Endothelial cell of umbilical vein (primary cell): ENCODE data around the gene PRSS48. TPM values are rescaled to one million over a fixed set of nuclear protein-coding genes. Genes with fewer than 3 reads are reported as not detected.
"Not testable (repeated sequence)": the region's sequence is repeated elsewhere in the genome, so short reads cannot be mapped to it uniquely, and the experiment has no call there.

Experiments
- BruUV-seq: library from RNA; stranded (reverse); fragments of 400-500 nt; replicated peaks from 2 replicates; lab custom pipeline; 2021; lab: Mats Ljungman, UMichigan
- CTCF ChIA-PET: fragments of 300-600, 350-600 bp; sonication (Branson Sonifier 250); formaldehyde crosslinking; loops from one replicate; lab custom pipeline; 2021; ENCODE audit warnings: antibody characterized with exemption, inconsistent platforms; lab: Charles Lee
- POLR2A ChIA-PET: fragments of 300-600, 350-600 bp; sonication (Branson Sonifier 250); formaldehyde crosslinking; loops from one replicate; lab custom pipeline; 2021; ENCODE audit warnings: antibody characterized with exemption, inconsistent platforms; lab: Charles Lee
- DNase-seq: peaks from one replicate; pipeline ENCODE4 v3.0.0-alpha.2; 2011; ENCODE audit warnings: low read depth, low spot score
- FAIRE-seq: peaks from 2 replicates; lab custom pipeline; 2011; peaks lifted over from hg19 to GRCh38; lab: Jason Lieb, UNC
- H2AFZ ChIP-seq: 2 replicates; pipeline ENCODE4 v1.6.0; 2012; ENCODE audit warnings: low read depth, low read length, control low read depth, inconsistent platforms
- H3K27ac ChIP-seq: 2 replicates; pipeline ENCODE4 v1.5.1; 2011; ENCODE audit warnings: low read depth, mild to moderate bottlenecking, control low read depth, low read length, moderate library complexity; ENCODE audit not compliant: insufficient read depth
- H3K27me3 ChIP-seq, 2 experiments: 2 replicates each; pipeline versions ENCODE4 v1.6.0 to v1.6.1; 2011; ENCODE audit warnings: low read length in 2 of 2, mixed read lengths in 1 of 2; ENCODE audit not compliant: control insufficient read depth in 2 of 2, insufficient read depth in 2 of 2
- H3K36me3 ChIP-seq, 2 experiments: 2 replicates in 1 of 2; 3 replicates in 1 of 2; pipeline ENCODE4 v1.5.1; 2011; ENCODE audit warnings: low read length in 2 of 2, mild to moderate bottlenecking in 1 of 2, moderate library complexity in 1 of 2; ENCODE audit not compliant: control insufficient read depth in 2 of 2, insufficient read depth in 2 of 2; ENCODE audit errors: extremely low read depth in 1 of 2
- H3K4me1 ChIP-seq: 3 replicates; pipeline ENCODE4 v1.5.1; 2011; ENCODE audit warnings: mild to moderate bottlenecking, low read length; ENCODE audit not compliant: control insufficient read depth, insufficient read depth; ENCODE audit errors: extremely low read depth
- H3K4me2 ChIP-seq: 2 replicates; pipeline ENCODE4 v1.6.1; 2011; ENCODE audit warnings: low read length, control low read depth, mixed read lengths; ENCODE audit not compliant: insufficient read depth
- H3K4me3 ChIP-seq, 3 experiments: fragments of 200-600 bp in 1 of 3; sonication (generic), shearing (Covaris generic) in 1 of 3; replicated peaks in 1 of 3; 2 replicates each; pipeline ENCODE4 v1.5.1; 2011 to 2016; ENCODE audit warnings: control low read depth in 3 of 3, low read length in 3 of 3, mild to moderate bottlenecking in 2 of 3, inconsistent platforms in 1 of 3, low read depth in 1 of 3, moderate library complexity in 1 of 3; ENCODE audit not compliant: insufficient read depth in 1 of 3
- H3K79me2 ChIP-seq: 2 replicates; pipeline ENCODE4 v1.6.0; 2012; ENCODE audit warnings: low read length, inconsistent platforms; ENCODE audit not compliant: control insufficient read depth, insufficient read depth
- H3K9ac ChIP-seq: replicated peaks from 2 replicates; pipeline ENCODE3; 2011; ENCODE audit warnings: low read length, control low read depth; ENCODE audit not compliant: insufficient read depth; ENCODE audit errors: extremely low read depth
- H3K9me1 ChIP-seq: replicated peaks from 3 replicates; pipeline ENCODE4 v1.6.0; 2011; ENCODE audit warnings: mild to moderate bottlenecking, low read length; ENCODE audit not compliant: control insufficient read depth, insufficient read depth; ENCODE audit errors: extremely low read depth
- H3K9me3 ChIP-seq: replicated peaks from 2 replicates; pipeline ENCODE4 v1.5.1; 2012; ENCODE audit warnings: low read length, inconsistent platforms; ENCODE audit not compliant: control insufficient read depth, insufficient read depth
- H4K20me1 ChIP-seq: replicated peaks from 2 replicates; pipeline ENCODE3; 2011; ENCODE audit warnings: mild to moderate bottlenecking, low read length; ENCODE audit not compliant: control insufficient read depth, insufficient read depth; ENCODE audit errors: extremely low read depth
- CTCF ChIP-seq, 2 donors: IDR thresholded peaks; 1 replicate in 1 of 2; 2 replicates in 1 of 2; pipeline ENCODE4 v1.5.1; 2011; ENCODE audit warnings: low read length in 2 of 2, mild to moderate bottlenecking in 2 of 2, moderate library complexity in 2 of 2, control low read depth in 1 of 2, inconsistent platforms in 1 of 2, low read depth in 1 of 2; ENCODE audit not compliant: insufficient read depth in 1 of 2; ENCODE audit errors: extremely low read depth in 1 of 2
- EZH2 ChIP-seq: IDR thresholded peaks from 2 replicates; pipeline ENCODE4 v1.6.1; 2012; ENCODE audit warnings: borderline replicate concordance, low read depth, mild to moderate bottlenecking, moderate library complexity, low read length, inconsistent platforms; ENCODE audit not compliant: severe bottlenecking
- FOS ChIP-seq: IDR thresholded peaks from 2 replicates; pipeline ENCODE4 v1.6.1; 2011; ENCODE audit warnings: mild to moderate bottlenecking, low read length, moderate library complexity, borderline replicate concordance; ENCODE audit not compliant: insufficient read depth
- GATA2 ChIP-seq: IDR thresholded peaks from 2 replicates; pipeline ENCODE4 v1.7.0; 2011; ENCODE audit warnings: low read depth, mild to moderate bottlenecking, moderate library complexity, mixed read lengths, low read length; ENCODE audit not compliant: insufficient read length, insufficient read depth
- JUN ChIP-seq: IDR thresholded peaks from 2 replicates; pipeline ENCODE4 v1.6.1; 2011; ENCODE audit warnings: borderline replicate concordance, low read depth; ENCODE audit not compliant: insufficient read length, insufficient read depth
- MAX ChIP-seq: IDR thresholded peaks from 2 replicates; pipeline ENCODE4 v1.6.1; 2011; ENCODE audit not compliant: insufficient read depth, insufficient read length
- MYC ChIP-seq: IDR thresholded peaks from one replicate; pipeline ENCODE4 v1.6.1; 2011; ENCODE audit warnings: mild to moderate bottlenecking, low read depth, low read length
- POLR2A ChIP-seq: IDR thresholded peaks from 2 replicates; pipeline ENCODE4 v1.6.1; 2012; ENCODE audit warnings: low read depth, mild to moderate bottlenecking, control low read depth, low read length
- POLR2AphosphoS5 ChIP-seq: IDR thresholded peaks from 2 replicates; pipeline ENCODE4 v1.6.1; 2012; ENCODE audit warnings: low read depth, mild to moderate bottlenecking, control low read depth, low read length, moderate library complexity; ENCODE audit not compliant: insufficient read depth
- dilution Hi-C: fragments of 300-500 bp; cut with MboI; formaldehyde crosslinking; loops from one replicate; pipeline ENCODE4 v1.15.0; 2019; ENCODE audit warnings: low sequenced_read_pairs; ENCODE audit not compliant: extremely low pct_ligation_motif_present
- intact Hi-C: fragments of 100-400 bp; cut with micrococcal nuclease; formaldehyde crosslinking; loops from one replicate; pipeline ENCODE4 v1.10.0; 2022
- polyA plus RNA-seq, 4 experiments: library from polyadenylated mRNA; depleted of rRNA in 3 of 4; stranded (reverse) in 3 of 4; unstranded in 1 of 4; fragments of >200 nt; gene quantifications; 2 replicates each; pipeline versions ENCODE4 v1.2.1 to v1.2.3, GENCODE V29; 2011 to 2012; ENCODE audit warnings: missing spikeins in 1 of 4
- total RNA-seq: library from RNA; stranded (reverse); gene quantifications from 2 replicates; pipeline ENCODE4 v1.2.3, GENCODE V29; 2021

The PRSS48 gene
- total and polyA plus RNA-seq, 2 donors (not counting 3 experiments of a cell fraction or from before 2014, with no cell fraction given) = not detected

- no peaks in the 10 kb centered on the region for H3K9me3 ChIP-seq
- H3K27ac ChIP-seq = no peak overlapping the region
- TF ChIP-seq FOS (no peak), POLR2AphosphoS5 (no peak), POLR2A (no peak), JUN (no peak), MYC (no peak), CTCF (IDR thresholded peaks at IDR 0.05; ENCODE audit: extremely low read depth in 1 of 2, insufficient read depth in 1 of 2, low read depth in 1 of 2, low read length in 2 of 2) (no peak), GATA2 (no peak), EZH2 (no peak), MAX (no peak)
- H3K79me2 ChIP-seq = peaks cover 66% of the 10 kb centered on the region
- H3K27me3 ChIP-seq = no peaks in the 10 kb centered on the region
- dilution Hi-C loops = no loop called here
- no peak for FAIRE-seq
- intact Hi-C loops = no loop called here
- no TSS peak for BruUV-seq
- H3K9ac ChIP-seq = no peak overlapping the region
- CTCF ChIA-PET = interaction anchor here (6.3 kb wide), 1 partner anchor 45 kb away, joined by 30 read pairs; the partner anchor contains the start of gene PRSS48
- no peaks in the 10 kb centered on the region for H3K36me3 ChIP-seq
- no peak for DNase-seq
- no peak overlapping the region for H2AFZ ChIP-seq
- H4K20me1 ChIP-seq = no peaks in the 10 kb centered on the region
- H3K4me1 ChIP-seq = peaks cover 29% of the 10 kb centered on the region
- POLR2A ChIA-PET = no interaction called here
- no peak overlapping the region for H3K4me3 ChIP-seq
- no peaks in the 10 kb centered on the region for H3K9me1 ChIP-seq
- no peak overlapping the region for H3K4me2 ChIP-seq
These were observed 44.6 kb downstream of the PRSS48 start for GRCh38 chr4:151321586-151321985.

GRCh38 chr4:151322161-151322560 lies 45.2 kb downstream of the PRSS48 start:
- H3K9me3 ChIP-seq, dilution Hi-C loops, H3K4me3 ChIP-seq, BruUV-seq, H3K9ac ChIP-seq, H3K27me3 ChIP-seq, intact Hi-C loops, H3K4me2 ChIP-seq, DNase-seq, H4K20me1 ChIP-seq, H2AFZ ChIP-seq, POLR2A ChIA-PET, H3K9me1 ChIP-seq, FAIRE-seq, H3K27ac ChIP-seq, H3K36me3 ChIP-seq: not testable (repeated sequence)
- CTCF ChIA-PET = interaction anchor here (1.9 to 6.3 kb wide), 2 partner anchors 18 to 45 kb away, joined by 6 to 30 read pairs; partner anchors contain the start of gene PRSS48
- H3K4me1 ChIP-seq = peaks cover 24% of the 10 kb centered on the region
- peaks cover 60% of the 10 kb centered on the region for H3K79me2 ChIP-seq
